HG03439 (cell line): ENCODE measurements around the gene IZUMO2.

Experiments
- ATAC-seq: cut with Tn5 transposase; IDR thresholded peaks from one replicate; pipeline ENCODE4 v1.9.1; 2021; ENCODE audit warnings: mild to moderate bottlenecking, moderate library complexity; ENCODE audit not compliant: unreplicated experiment

Gene IZUMO2

GRCh38 chr19:50162988-50163387 is at the start of gene IZUMO2:
IZUMO2 (minus strand) TSS chr19:50163281; CDS start chr19:50163194, 87 bp downstream.
- no peak for ATAC-seq

GRCh38 chr19:50210425-50210824 is 47.3 kb upstream of the IZUMO2 start:
- ATAC-seq = no peak

- no peak for ATAC-seq
These were observed 46.0 kb upstream of the IZUMO2 start for GRCh38 chr19:50209131-50209530.

GRCh38 chr19:50207730-50208129 is 44.6 kb upstream of the IZUMO2 start:
- ATAC-seq = no peak

GRCh38 chr19:50206191-50206590 is 43.1 kb upstream of the IZUMO2 start:
- ATAC-seq = no peak

- ATAC-seq = no peak
These were observed 42.6 kb upstream of the IZUMO2 start for GRCh38 chr19:50205681-50206138.

- no peak for ATAC-seq
These were observed 42.0 kb upstream of the IZUMO2 start for GRCh38 chr19:50204811-50205675.

GRCh38 chr19:50204081-50204428 is 41.0 kb upstream of the IZUMO2 start:
- ATAC-seq = no peak

GRCh38 chr19:50203281-50204080 is 40.4 kb upstream of the IZUMO2 start, which contains the start of gene MYH14:
MYH14 (plus strand) TSS chr19:50203622; CDS start chr19:50210366, 6,744 bp downstream.
- no peak for ATAC-seq

- ATAC-seq = no peak
These were observed 39.8 kb upstream of the IZUMO2 start for GRCh38 chr19:50202962-50203280.

- no peak for ATAC-seq
These were observed 39.3 kb upstream of the IZUMO2 start for GRCh38 chr19:50202386-50202785.

GRCh38 chr19:50199259-50199555 is 36.1 kb upstream of the IZUMO2 start:
- ATAC-seq = no peak

GRCh38 chr19:50198431-50199258 is 35.6 kb upstream of the IZUMO2 start:
- no peak for ATAC-seq

GRCh38 chr19:50197348-50197747 is 34.3 kb upstream of the IZUMO2 start:
- ATAC-seq = no peak

GRCh38 chr19:50196322-50196932 is 33.3 kb upstream of the IZUMO2 start:
- ATAC-seq = no peak

- ATAC-seq = no peak
These were observed 32.1 kb upstream of the IZUMO2 start for GRCh38 chr19:50195224-50195623.

- no peak for ATAC-seq
These were observed 29.6 kb upstream of the IZUMO2 start for GRCh38 chr19:50192463-50193211.

- no peak for ATAC-seq
These were observed 28.1 kb upstream of the IZUMO2 start for GRCh38 chr19:50191216-50191615.

GRCh38 chr19:50190439-50190891 is 27.4 kb upstream of the IZUMO2 start:
- no peak for ATAC-seq

- ATAC-seq = no peak
These were observed 26.2 kb upstream of the IZUMO2 start for GRCh38 chr19:50189331-50189730.
